Measurements from ENCODE around the gene CD68. TPM values are rescaled to one million over a fixed set of nuclear protein-coding genes. Genes with fewer than 3 reads are reported as not detected.
"Not testable (repeated sequence)": the region's sequence is repeated elsewhere in the genome, so short reads cannot be mapped to it uniquely, and the experiment has no call there.

The CD68 gene
- total RNA-seq, 2 experiments from 2014 or later: 0.44 to 0.54 TPM

- Histone ChIP-seq H3K9me2 (ENCODE audit: insufficient read depth, low read length) (no peaks in the 10 kb centered on the region), H3K4me3 (ENCODE audit: low read depth, low read length, poor library complexity, severe bottlenecking) (no peak overlapping the region), H2AFZ (ENCODE audit: low read length) (no peak overlapping the region), H3K27ac (ENCODE audit: low read depth, low read length, poor library complexity, severe bottlenecking) (no peak overlapping the region), H3K36me3 (ENCODE audit: insufficient read depth, low read length) (peaks cover 88% of the 10 kb centered on the region), H3K4me2 (ENCODE audit: low read length) (no peak overlapping the region), H3K9me3 (ENCODE audit: low read length) (no peaks in the 10 kb centered on the region), H4K20me1 (ENCODE audit: insufficient read depth, low read length) (no peaks in the 10 kb centered on the region), H3K4me1 (ENCODE audit: insufficient read depth, low read length, poor library complexity, severe bottlenecking) (no peaks in the 10 kb centered on the region), H3K79me2 (ENCODE audit: insufficient read depth, low read depth, low read length) (no peaks in the 10 kb centered on the region)
- POLR2A ChIA-PET: no interaction called here
- DNase-seq (ENCODE audit: low spot score): no peak
- CTCF ChIA-PET (ENCODE audit: unreplicated experiment): no interaction called here
- no peak for TF ChIP-seq EZH2phosphoT487 (IDR thresholded peaks at IDR 0.05; ENCODE audit: borderline replicate concordance, low read depth, low read length)
- no peak for TF ChIP-seq CTCF (conservative IDR thresholded peaks at IDR 0.05; ENCODE audit: low read length)
- no TSS peak for BruUV-seq (replicated peaks)
- intact Hi-C loops (cut with micrococcal nuclease; ENCODE audit: unreplicated experiment): no loop called here
Observed at GRCh38 chr17:7593296-7593695, 13.9 kb downstream of the CD68 start.

- CTCF ChIA-PET (ENCODE audit: unreplicated experiment); H3K4me2 ChIP-seq (ENCODE audit: low read length); DNase-seq (ENCODE audit: low spot score); H3K27ac ChIP-seq (ENCODE audit: low read depth, low read length, poor library complexity, severe bottlenecking); intact Hi-C loops (cut with micrococcal nuclease; ENCODE audit: unreplicated experiment); H3K9me2 ChIP-seq (ENCODE audit: insufficient read depth, low read length); H3K4me3 ChIP-seq (ENCODE audit: low read depth, low read length, poor library complexity, severe bottlenecking); BruUV-seq (replicated peaks); H4K20me1 ChIP-seq (ENCODE audit: insufficient read depth, low read length); H3K4me1 ChIP-seq (ENCODE audit: insufficient read depth, low read length, poor library complexity, severe bottlenecking); H3K79me2 ChIP-seq (ENCODE audit: insufficient read depth, low read depth, low read length); H3K9me3 ChIP-seq (ENCODE audit: low read length); H2AFZ ChIP-seq (ENCODE audit: low read length); POLR2A ChIA-PET: not testable (repeated sequence)
- peaks cover 87% of the 10 kb centered on the region for H3K36me3 ChIP-seq (ENCODE audit: insufficient read depth, low read length)
Observed at GRCh38 chr17:7597561-7597960, 18.1 kb downstream of the CD68 start.

GRCh38 chr17:7606280-7606679, 26.8 kb downstream of the CD68 start:
- ChIA-PET POLR2A (no interaction called here), CTCF (ENCODE audit: unreplicated experiment) (no interaction called here)
- H3K9me3 ChIP-seq (ENCODE audit: low read length): no peaks in the 10 kb centered on the region
- H3K4me3 ChIP-seq (ENCODE audit: low read depth, low read length, poor library complexity, severe bottlenecking): no peak overlapping the region
- no peak overlapping the region for H3K27ac ChIP-seq (ENCODE audit: low read depth, low read length, poor library complexity, severe bottlenecking)
- H3K79me2 ChIP-seq (ENCODE audit: insufficient read depth, low read depth, low read length): no peaks in the 10 kb centered on the region
- intact Hi-C loops (cut with micrococcal nuclease; ENCODE audit: unreplicated experiment): no loop called here
- no TSS peak for BruUV-seq (replicated peaks)
- TF ChIP-seq CTCF (conservative IDR thresholded peaks at IDR 0.05; ENCODE audit: low read length) (no peak), EZH2phosphoT487 (IDR thresholded peaks at IDR 0.05; ENCODE audit: borderline replicate concordance, low read depth, low read length) (no peak)
- no peaks in the 10 kb centered on the region for H3K4me1 ChIP-seq (ENCODE audit: insufficient read depth, low read length, poor library complexity, severe bottlenecking)
- DNase-seq (ENCODE audit: low spot score): no peak
- no peaks in the 10 kb centered on the region for H3K9me2 ChIP-seq (ENCODE audit: insufficient read depth, low read length)
- H2AFZ ChIP-seq (ENCODE audit: low read length): no peak overlapping the region
- H4K20me1 ChIP-seq (ENCODE audit: insufficient read depth, low read length): no peaks in the 10 kb centered on the region
- peaks cover 70% of the 10 kb centered on the region for H3K36me3 ChIP-seq (ENCODE audit: insufficient read depth, low read length)
- H3K4me2 ChIP-seq (ENCODE audit: low read length): no peak overlapping the region

Data from OCI-LY7 (cell line).